Measurements from ENCODE around the gene POLD3. TPM values are rescaled to one million over a fixed set of nuclear protein-coding genes. Genes with fewer than 3 reads are reported as not detected.
A peak's percentile ranks its signal among the peaks of the same experiment; 100 is the strongest.

POLD3 gene
- total RNA-seq, 1 experiment from 2014 or later, result 28.4 TPM

DNA sequence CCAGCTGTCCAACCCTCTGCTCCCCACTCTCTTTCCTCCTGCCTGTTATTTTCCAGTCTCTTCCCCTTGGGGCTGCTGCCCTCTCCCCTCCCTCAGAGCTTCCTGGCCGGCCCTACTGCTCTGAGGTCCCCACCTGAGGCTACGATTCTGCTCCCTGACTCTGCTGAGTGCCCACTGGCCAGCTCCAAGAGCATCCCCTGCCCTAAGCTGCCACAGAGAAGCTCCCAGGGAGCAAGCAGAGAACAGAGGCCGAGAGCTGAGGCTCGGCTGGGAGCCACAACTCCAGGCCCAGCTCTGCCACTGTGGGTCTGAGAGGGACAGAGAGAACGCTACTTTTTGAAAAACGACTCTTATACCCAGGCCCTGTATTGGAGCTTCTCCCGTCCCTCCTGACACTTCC lies 77.8 kb downstream of the POLD3 start:
- Histone ChIP-seq H3K27me3 (ENCODE audit: low read length) (no peaks in the 10 kb centered on the region), H2AFZ (ENCODE audit: low read length) (no peak overlapping the region), H3K9me3 (ENCODE audit: low read length) (no peaks in the 10 kb centered on the region), H4K20me1 (ENCODE audit: low read length) (no peaks in the 10 kb centered on the region), H3K79me2 (ENCODE audit: low read length) (no peaks in the 10 kb centered on the region), H3K36me3 (ENCODE audit: low read depth, low read length) (no peaks in the 10 kb centered on the region), H3K9me2 (replicated peaks; ENCODE audit: low read length) (no peaks in the 10 kb centered on the region), H3K4me1 (ENCODE audit: insufficient read depth, low read length) (peaks cover 30% of the 10 kb centered on the region), H3K27ac (ENCODE audit: low read length) (peak overlapping the region; percentile 94), H3F3A (ENCODE audit: low read length, unreplicated experiment) (peaks cover 14% of the 10 kb centered on the region), H3K9ac (ENCODE audit: low read length) (no peak overlapping the region), H3K4me3 (ENCODE audit: low read length) (no peak overlapping the region), H3K4me2 (ENCODE audit: low read length) (no peak overlapping the region)
- TF ChIP-seq, protein P1, sequence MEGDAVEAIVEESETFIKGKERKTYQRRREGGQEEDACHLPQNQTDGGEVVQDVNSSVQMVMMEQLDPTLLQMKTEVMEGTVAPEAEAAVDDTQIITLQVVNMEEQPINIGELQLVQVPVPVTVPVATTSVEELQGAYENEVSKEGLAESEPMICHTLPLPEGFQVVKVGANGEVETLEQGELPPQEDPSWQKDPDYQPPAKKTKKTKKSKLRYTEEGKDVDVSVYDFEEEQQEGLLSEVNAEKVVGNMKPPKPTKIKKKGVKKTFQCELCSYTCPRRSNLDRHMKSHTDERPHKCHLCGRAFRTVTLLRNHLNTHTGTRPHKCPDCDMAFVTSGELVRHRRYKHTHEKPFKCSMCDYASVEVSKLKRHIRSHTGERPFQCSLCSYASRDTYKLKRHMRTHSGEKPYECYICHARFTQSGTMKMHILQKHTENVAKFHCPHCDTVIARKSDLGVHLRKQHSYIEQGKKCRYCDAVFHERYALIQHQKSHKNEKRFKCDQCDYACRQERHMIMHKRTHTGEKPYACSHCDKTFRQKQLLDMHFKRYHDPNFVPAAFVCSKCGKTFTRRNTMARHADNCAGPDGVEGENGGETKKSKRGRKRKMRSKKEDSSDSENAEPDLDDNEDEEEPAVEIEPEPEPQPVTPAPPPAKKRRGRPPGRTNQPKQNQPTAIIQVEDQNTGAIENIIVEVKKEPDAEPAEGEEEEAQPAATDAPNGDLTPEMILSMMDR (conservative IDR thresholded peaks at IDR 0.05; ENCODE audit: low read depth, low read length), result no peak
- TF ChIP-seq EZH2phosphoT487 (IDR thresholded peaks at IDR 0.05; ENCODE audit: borderline replicate concordance, low read length), result no peak
- TF ChIP-seq EZH2 (IDR thresholded peaks at IDR 0.05; ENCODE audit: low read length, unreplicated experiment), result no peak
- no peak for ATAC-seq
- ChIA-PET CTCF (no interaction called here), POLR2A (ENCODE audit: unreplicated experiment) (no interaction called here)
- intact Hi-C loops (cut with micrococcal nuclease), result no loop called here
- no TSS peak for BruUV-seq (replicated peaks)
- DNase-seq, result no peak

- Histone ChIP-seq H3K4me3 (ENCODE audit: low read length) (no peak overlapping the region), H3K79me2 (ENCODE audit: low read length) (no peaks in the 10 kb centered on the region), H2AFZ (ENCODE audit: low read length) (peak overlapping the region; percentile 63), H3K9me3 (ENCODE audit: low read length) (no peaks in the 10 kb centered on the region), H4K20me1 (ENCODE audit: low read length) (no peaks in the 10 kb centered on the region), H3F3A (ENCODE audit: low read length, unreplicated experiment) (peaks cover 14% of the 10 kb centered on the region), H3K4me1 (ENCODE audit: insufficient read depth, low read length) (peaks cover 30% of the 10 kb centered on the region), H3K27ac (ENCODE audit: low read length) (peak overlapping the region; percentile 94), H3K9ac (ENCODE audit: low read length) (peak overlapping the region; percentile 80), H3K36me3 (ENCODE audit: low read depth, low read length) (no peaks in the 10 kb centered on the region), H3K27me3 (ENCODE audit: low read length) (no peaks in the 10 kb centered on the region), H3K4me2 (ENCODE audit: low read length) (peak overlapping the region; percentile 62), H3K9me2 (replicated peaks; ENCODE audit: low read length) (no peaks in the 10 kb centered on the region)
- CTCF ChIA-PET, result no interaction called here
- no peak for TF ChIP-seq EZH2 (IDR thresholded peaks at IDR 0.05; ENCODE audit: low read length, unreplicated experiment)
- TF ChIP-seq, protein P1 (conservative IDR thresholded peaks at IDR 0.05; ENCODE audit: low read depth, low read length), result no peak
- TF ChIP-seq EZH2phosphoT487 (IDR thresholded peaks at IDR 0.05; ENCODE audit: borderline replicate concordance, low read length), result no peak
- POLR2A ChIA-PET (ENCODE audit: unreplicated experiment), result no interaction called here
- DNase-seq (peak; percentile 83), ATAC-seq (peak; percentile 58)
- no TSS peak for BruUV-seq (replicated peaks)
- intact Hi-C loops (cut with micrococcal nuclease), result no loop called here
Measured at GRCh38 chr11:74671520-74672196, 79.3 kb downstream of the POLD3 start.

- Histone ChIP-seq H4K20me1 (ENCODE audit: low read length) (no peaks in the 10 kb centered on the region), H3K9me2 (replicated peaks; ENCODE audit: low read length) (no peaks in the 10 kb centered on the region), H3K27ac (ENCODE audit: low read length) (peak overlapping the region; percentile 94), H3K27me3 (ENCODE audit: low read length) (no peaks in the 10 kb centered on the region), H3K36me3 (ENCODE audit: low read depth, low read length) (no peaks in the 10 kb centered on the region), H2AFZ (ENCODE audit: low read length) (no peak overlapping the region), H3K4me3 (ENCODE audit: low read length) (no peak overlapping the region), H3K9ac (ENCODE audit: low read length) (peak overlapping the region; percentile 80), H3K4me1 (ENCODE audit: insufficient read depth, low read length) (peaks cover 30% of the 10 kb centered on the region), H3K79me2 (ENCODE audit: low read length) (no peaks in the 10 kb centered on the region), H3K9me3 (ENCODE audit: low read length) (no peaks in the 10 kb centered on the region), H3F3A (ENCODE audit: low read length, unreplicated experiment) (peaks cover 14% of the 10 kb centered on the region), H3K4me2 (ENCODE audit: low read length) (peak overlapping the region; percentile 62)
- no TSS peak for BruUV-seq (replicated peaks)
- POLR2A ChIA-PET (ENCODE audit: unreplicated experiment), result no interaction called here
- CTCF ChIA-PET, result no interaction called here
- intact Hi-C loops (cut with micrococcal nuclease), result no loop called here
- TF ChIP-seq, protein P1 (conservative IDR thresholded peaks at IDR 0.05; ENCODE audit: low read depth, low read length), result 0 out of 2 replicates have a peak, but pooled peaks have one; percentile 11
- TF ChIP-seq EZH2 (IDR thresholded peaks at IDR 0.05; ENCODE audit: low read length, unreplicated experiment) (no peak), EZH2phosphoT487 (IDR thresholded peaks at IDR 0.05; ENCODE audit: borderline replicate concordance, low read length) (no peak)
- peak; percentile 27 for ATAC-seq
- DNase-seq, result peak; percentile 23
Measured at GRCh38 chr11:74672332-74672955, 80.1 kb downstream of the POLD3 start.

Measured in PC-3 (cell line).